GM12878 (cell line): Measurements from ENCODE around the gene PLXNA4. TPM values are rescaled to one million over a fixed set of nuclear protein-coding genes. Genes with fewer than 3 reads are reported as not detected.
A peak's percentile ranks its signal among the peaks of the same experiment; 100 is the strongest.

Source experiments
- ATAC-seq: fragments of 200-7000 bp; cut with Tn5 transposase; 3 replicates; pipeline ENCODE4 v1.9.1; 2020; ENCODE audit warnings: mild to moderate bottlenecking, moderate library complexity
- BruUV-seq: library from RNA; stranded (reverse); fragments of 400-500 nt; replicated peaks from 2 replicates; lab custom pipeline; 2021; lab: Mats Ljungman, UMichigan
- CTCF ChIA-PET: fragments of 300-600 bp; sonication (Branson Sonifier 250); formaldehyde crosslinking; extraction: SDS; loops from one replicate; lab custom pipeline; 2021; ENCODE audit warnings: inconsistent platforms; lab: Yijun Ruan, JAX
- POLR2A ChIA-PET: fragments of 350-600 bp; formaldehyde crosslinking; extraction: SDS; loops from one replicate; lab custom pipeline; 2021; ENCODE audit warnings: inconsistent platforms; lab: Charles Lee
- RAD21 ChIA-PET: fragments of 300-600 bp; sonication (Branson Sonifier 250); formaldehyde crosslinking; loops from one replicate; lab custom pipeline; 2023; ENCODE audit warnings: antibody characterized with exemption; ENCODE audit not compliant: unreplicated experiment; lab: Charles Lee
- SMC1A ChIA-PET: fragments of 300-600 bp; sonication (Branson Sonifier 250); formaldehyde crosslinking; loops from one replicate; lab custom pipeline; 2023; ENCODE audit not compliant: unreplicated experiment, uncharacterized antibody; lab: Charles Lee
- DNase-seq: peaks from one replicate; pipeline ENCODE4 v3.0.0-alpha.2; 2011; ENCODE audit warnings: low read depth, low spot score
- FAIRE-seq: peaks from 3 replicates; lab custom pipeline; 2011; peaks lifted over from hg19 to GRCh38; lab: Jason Lieb, UNC
- H2AFZ ChIP-seq: 2 replicates; pipeline ENCODE4 v1.6.0; 2011; ENCODE audit warnings: low read depth, low read length, control low read depth; ENCODE audit not compliant: control insufficient read depth
- H3K27ac ChIP-seq: 2 replicates; pipeline ENCODE4 v1.5.1; 2011; ENCODE audit warnings: control low read depth; ENCODE audit not compliant: control insufficient read depth, insufficient read depth
- H3K27me3 ChIP-seq, 2 experiments: replicated peaks in 1 of 2; 2 replicates each; pipeline versions ENCODE4 v1.6.0 to v1.6.1; 2011; ENCODE audit warnings: low read length in 1 of 2; ENCODE audit not compliant: control insufficient read depth in 2 of 2, insufficient read depth in 2 of 2
- H3K36me3 ChIP-seq, 2 experiments: 2 replicates each; pipeline ENCODE4 v1.5.1; 2011; ENCODE audit warnings: low read length in 1 of 2; ENCODE audit not compliant: control insufficient read depth in 2 of 2, insufficient read depth in 2 of 2
- H3K4me1 ChIP-seq: 2 replicates; pipeline ENCODE4 v1.6.1; 2011; ENCODE audit warnings: mild to moderate bottlenecking, low read length, moderate library complexity, mixed read lengths; ENCODE audit not compliant: control insufficient read depth, insufficient read depth
- H3K4me2 ChIP-seq: 2 replicates; pipeline ENCODE4 v1.6.0; 2011; ENCODE audit warnings: control low read depth; ENCODE audit not compliant: control insufficient read depth, insufficient read depth
- H3K4me3 ChIP-seq: fragments of 200-600 bp; sonication (generic); 2 replicates; pipeline ENCODE4 v1.5.1; 2016
- H3K79me2 ChIP-seq: 2 replicates; pipeline ENCODE4 v1.6.0; 2011; ENCODE audit warnings: low read length; ENCODE audit not compliant: control insufficient read depth, insufficient read depth
- H3K9ac ChIP-seq: 2 replicates; pipeline ENCODE4 v1.8.0; 2011; ENCODE audit warnings: low read length, control low read depth, mixed read lengths; ENCODE audit not compliant: control insufficient read depth, insufficient read depth
- H3K9me3 ChIP-seq: replicated peaks from 3 replicates; pipeline ENCODE4 v1.5.1; 2011; ENCODE audit warnings: mild to moderate bottlenecking, low read length; ENCODE audit not compliant: control insufficient read depth, insufficient read depth
- H4K20me1 ChIP-seq: 2 replicates; pipeline ENCODE4 v1.6.0; 2011; ENCODE audit not compliant: control insufficient read depth, insufficient read depth
- BHLHE40 ChIP-seq, 2 experiments: fragments of 450-650 bp in 1 of 2; IDR thresholded peaks; 2 replicates each; pipeline ENCODE4 v1.6.1; 2011 to 2017; ENCODE audit warnings: low read depth in 2 of 2, borderline replicate concordance in 1 of 2, improper control_type of control experiment in 1 of 2, low read length in 1 of 2, mild to moderate bottlenecking in 1 of 2
- CHD1 ChIP-seq: IDR thresholded peaks from 2 replicates; pipeline ENCODE4 v1.6.1; 2012; ENCODE audit warnings: low read depth, low read length, improper control_type of control experiment
- IKZF1 ChIP-seq: fragments of 450-650 bp; conservative IDR thresholded peaks from 2 replicates; pipeline ENCODE4 v1.6.1; 2017; ENCODE audit warnings: antibody characterized with exemption, mild to moderate bottlenecking
- NFYA ChIP-seq: IDR thresholded peaks from 2 replicates; pipeline ENCODE4 v1.6.1; 2011; ENCODE audit warnings: low read depth, mild to moderate bottlenecking, low read length, improper control_type of control experiment, borderline replicate concordance
- RELA ChIP-seq: fragments of 450-650 bp; IDR thresholded peaks from 2 replicates; pipeline ENCODE4 v1.8.0; 2014; ENCODE audit warnings: borderline replicate concordance; ENCODE audit not compliant: partially characterized antibody
- RELB ChIP-seq: fragments of 450-650 bp; IDR thresholded peaks from 2 replicates; pipeline ENCODE4 v1.6.1; 2017; ENCODE audit warnings: low read depth, mild to moderate bottlenecking, moderate library complexity
- SPI1 ChIP-seq: IDR thresholded peaks from 2 replicates; pipeline ENCODE4 v1.6.1; 2011; ENCODE audit warnings: low read depth, mild to moderate bottlenecking, low read length, moderate library complexity, borderline replicate concordance; ENCODE audit not compliant: insufficient read depth
- SREBF2 ChIP-seq: IDR thresholded peaks from 2 replicates; pipeline ENCODE4 v1.6.1; 2012; ENCODE audit warnings: mild to moderate bottlenecking, low read length
- WGBS: methylation state at CpG from one replicate; pipeline ENCODE4 v1.1.6; 2016; ENCODE audit warnings: low lambda C conversion rate; ENCODE audit not compliant: insufficient replicate concordance, insufficient coverage; ENCODE audit errors: missing lambda C conversion rate; 5-methylcytosine and 5-hydroxymethylcytosine counted together
- in situ Hi-C: fragments of 300-500 bp; cut with MboI; formaldehyde crosslinking; loops from 9 replicates; pipeline ENCODE4 v1.14.3; 2018; ENCODE audit warnings: mixed read lengths
- intact Hi-C: fragments of 100-400 bp; cut with micrococcal nuclease; formaldehyde crosslinking; loops from one replicate; pipeline ENCODE4 v1.14.2; 2022; ENCODE audit not compliant: unreplicated experiment
- polyA plus RNA-seq, 11 experiments: library from polyadenylated mRNA; depleted of rRNA in 4 of 11; unstranded in 6 of 11; stranded (reverse) in 5 of 11; fragments of >200 nt; fragmentation: Nextera tagmentation in 4 of 11; fragmentation: Illumina TruSeq in 1 of 11; extraction: Ambion mirVana in 4 of 11; extraction: Trizol in 1 of 11; gene quantifications; 1 replicate in 1 of 11; 2 replicates in 10 of 11; pipeline versions ENCODE4 v1.2.1 to v1.2.3, GENCODE V29; 2011 to 2016; ENCODE audit warnings: inconsistent platforms in 2 of 11, missing spikeins in 2 of 11, low read depth in 1 of 11
- total RNA-seq, 4 experiments: library from RNA; depleted of rRNA in 3 of 4; stranded (reverse); fragments of >200 nt in 3 of 4; fragmentation: Illumina TruSeq in 1 of 4; extraction: Trizol in 1 of 4; gene quantifications; 2 replicates each; pipeline versions ENCODE4 v1.2.1 to v1.2.3, GENCODE V29; 2013 to 2021

Gene PLXNA4
- total and polyA plus RNA-seq, 10 of the 15 experiments (the other 5 are each of a cell fraction or from before 2014, with no cell fraction given), result 0.03 TPM; not detected in 9

DNA sequence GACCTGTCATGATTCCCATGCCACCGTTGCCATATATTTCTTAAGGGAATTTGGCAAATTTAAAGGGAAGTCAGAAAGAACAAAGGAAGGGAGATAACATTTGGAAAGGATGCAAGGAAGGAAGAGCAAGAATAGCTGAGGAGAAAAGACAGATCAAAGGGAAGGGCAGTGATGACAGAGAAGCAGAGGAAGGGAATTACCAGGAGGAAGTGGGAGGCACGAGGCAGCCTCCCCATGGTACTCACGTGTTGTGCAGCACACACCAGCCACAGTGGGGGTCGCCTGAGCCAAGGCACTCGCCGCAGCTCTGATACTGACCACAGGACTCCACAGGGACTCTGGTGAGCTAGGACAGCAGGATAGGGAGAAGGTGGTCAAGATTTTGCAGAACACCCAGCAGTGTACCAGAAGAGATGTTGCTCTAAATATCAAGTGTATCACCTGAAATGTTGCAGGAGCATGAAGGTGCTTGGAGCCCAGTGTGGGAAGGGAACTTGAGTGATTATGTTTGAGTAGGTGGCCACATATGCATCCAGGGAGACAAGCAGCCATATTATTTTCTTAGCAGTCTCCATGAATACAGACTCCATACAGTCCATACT, 335.3 kb downstream of the PLXNA4 start:
- ChIA-PET CTCF (no interaction called here), POLR2A (no interaction called here), RAD21 (no interaction called here), SMC1A (no interaction called here)
- intact Hi-C loops (no loop called here), in situ Hi-C loops (no loop called here)
- Histone ChIP-seq H2AFZ (no peak overlapping the region), H3K27me3 (peaks cover 0 to 3% of the 10 kb centered on the region in 2 experiments; a peak in 1 of 4 replicates), H3K9ac (no peak overlapping the region), H3K9me3 (no peaks in the 10 kb centered on the region; the same call in 2 of the 3 replicates), H3K27ac (no peak overlapping the region), H3K79me2 (no peaks in the 10 kb centered on the region), H3K4me1 (no peaks in the 10 kb centered on the region), H4K20me1 (no peaks in the 10 kb centered on the region), H3K4me2 (no peak overlapping the region), H3K4me3 (no peak overlapping the region), H3K36me3 (no peaks in the 10 kb centered on the region)
- 0% methylated on average over 6 of the region's 6 CpGs for WGBS
- DNase-seq, result no peak
- ATAC-seq, result no peak
- no peak for FAIRE-seq
- TF ChIP-seq RELB (0 out of 2 replicates have a peak, but pooled peaks have one; percentile 30), IKZF1 (no peak), SREBF2 (no peak), CHD1 (no peak), SPI1 (peak; percentile 61; the same call in 1 of the 2 replicates), RELA (no peak), NFYA (no peak), BHLHE40 (IDR thresholded peaks at IDR 0.05; ENCODE audit: borderline replicate concordance in 1 of 2, low read depth in 2 of 2, low read length in 1 of 2) (peak; percentile 74 to 82)
- BruUV-seq, result no TSS peak
